Measurements from ENCODE around the gene SLC25A15. TPM values are rescaled to one million over a fixed set of nuclear protein-coding genes. Genes with fewer than 3 reads are reported as not detected.

The SLC25A15 gene
- total and polyA plus RNA-seq, 2 donors (not counting 1 experiment from before 2014, with no cell fraction given) = 2.4 to 3.8 TPM

GRCh38 chr13:40772765-40773473, 16.5 kb upstream of the SLC25A15 start:
- CTCF ChIA-PET = interaction anchor here (1.0 to 6.7 kb wide), 2 partner anchors 281 to 1088 kb away, joined by 3 to 98 read pairs; no protein-coding TSS in a partner anchor
- no peak overlapping the region for H3K27ac ChIP-seq (ENCODE audit: low read length in 2 of 2)
- 100% methylated on average over 3 of the region's 6 CpGs for WGBS (ENCODE audit: insufficient coverage)
- no peak overlapping the region for H3K27ac Mint-ChIP-seq
- TF ChIP-seq EZH2 (IDR thresholded peaks at IDR 0.05; ENCODE audit: borderline replicate concordance, insufficient read depth, low read depth, low read length, poor library complexity, severe bottlenecking) = no peak
- no peak for TF ChIP-seq CTCF (IDR thresholded peaks at IDR 0.05)
- no peak overlapping the region for H3K4me3 ChIP-seq (ENCODE audit: control extremely low read depth in 1 of 5, extremely low read depth in 1 of 5, insufficient read depth in 1 of 5, low read depth in 2 of 5, low read length in 4 of 5)
- H3K4me1 Mint-ChIP-seq = peaks cover 36% of the 10 kb centered on the region
- peaks cover 15% of the 10 kb centered on the region for H3K79me2 ChIP-seq (ENCODE audit: control insufficient read depth, insufficient read depth, low read length)
- H2AFZ ChIP-seq (ENCODE audit: insufficient read depth, low read depth, low read length, poor library complexity, severe bottlenecking) = peak overlapping the region; percentile 0
- H3K27me3 Mint-ChIP-seq = no peaks in the 10 kb centered on the region
- no peaks in the 10 kb centered on the region for H3K9me3 Mint-ChIP-seq (ENCODE audit: insufficient read depth)
- peak overlapping the region; percentile 68 for H3K4me3 Mint-ChIP-seq
- ATAC-seq (ENCODE audit: low read depth) (no peak), DNase-seq (no peak)
- intact Hi-C loops (cut with micrococcal nuclease) = loop anchor here (5.0 to 10.0 kb wide), 3 partner anchors 209 to 1738 kb away; partner anchors contain the start of genes KBTBD6, NHLRC3 and PROSER1
- H3K9me3 ChIP-seq (ENCODE audit: control extremely low read depth in 1 of 3, control insufficient read depth in 2 of 3, insufficient read depth in 1 of 3, low read length in 2 of 3) = no peaks in the 10 kb centered on the region
- H3K9ac ChIP-seq (ENCODE audit: low read length) = no peak overlapping the region
- H3K4me1 ChIP-seq (ENCODE audit: control insufficient read depth in 2 of 2, insufficient read depth in 2 of 2, low read length in 2 of 2) = peaks cover 23 to 36% of the 10 kb centered on the region in 2 donors
- H3K36me3 ChIP-seq (replicated peaks in 1 of 2; ENCODE audit: control extremely low read depth in 1 of 2, control insufficient read depth in 1 of 2, extremely low read depth in 1 of 2, insufficient read depth in 2 of 2, low read length in 1 of 2) = no peaks in the 10 kb centered on the region
- H3K27me3 ChIP-seq (replicated peaks in 1 of 4; ENCODE audit: control extremely low read depth in 1 of 4, control insufficient read depth in 3 of 4, insufficient read depth in 4 of 4, low read length in 3 of 4) = no peaks in the 10 kb centered on the region
- POLR2A ChIA-PET = no interaction called here
- H4K20me1 ChIP-seq (ENCODE audit: control insufficient read depth, insufficient read depth, low read length, poor library complexity, severe bottlenecking) = no peaks in the 10 kb centered on the region
- no peak overlapping the region for H3K4me2 ChIP-seq (replicated peaks; ENCODE audit: low read depth, low read length, poor library complexity, severe bottlenecking)

GRCh38 chr13:40774672-40775071, 14.7 kb upstream of the SLC25A15 start:
- Mint-ChIP-seq H3K4me1 (peaks cover 35% of the 10 kb centered on the region), H3K9me3 (ENCODE audit: insufficient read depth) (no peaks in the 10 kb centered on the region), H3K27ac (no peak overlapping the region), H3K27me3 (no peaks in the 10 kb centered on the region), H3K4me3 (no peak overlapping the region)
- ATAC-seq (ENCODE audit: low read depth) = no peak
- H3K4me1 ChIP-seq (ENCODE audit: control insufficient read depth in 2 of 2, insufficient read depth in 2 of 2, low read length in 2 of 2) = peaks cover 20 to 35% of the 10 kb centered on the region in 2 donors
- no peaks in the 10 kb centered on the region for H3K36me3 ChIP-seq (replicated peaks in 1 of 2; ENCODE audit: control extremely low read depth in 1 of 2, control insufficient read depth in 1 of 2, extremely low read depth in 1 of 2, insufficient read depth in 2 of 2, low read length in 1 of 2)
- WGBS (ENCODE audit: insufficient coverage) = 100% methylated on average over 3 of the region's 6 CpGs
- DNase-seq = no peak
- ChIA-PET CTCF (interaction anchor here (0.6 to 6.7 kb wide), 5 partner anchors 9 to 1090 kb away, joined by 3 to 98 read pairs (median 4); partner anchors contain the start of gene SLC25A15), POLR2A (no interaction called here)
- H3K27ac ChIP-seq (ENCODE audit: low read length in 2 of 2) = no peak overlapping the region
- TF ChIP-seq EZH2 (IDR thresholded peaks at IDR 0.05; ENCODE audit: borderline replicate concordance, insufficient read depth, low read depth, low read length, poor library complexity, severe bottlenecking) = no peak
- TF ChIP-seq CTCF (IDR thresholded peaks at IDR 0.05) = no peak
- no peaks in the 10 kb centered on the region for H3K9me3 ChIP-seq (ENCODE audit: control extremely low read depth in 1 of 3, control insufficient read depth in 2 of 3, insufficient read depth in 1 of 3, low read length in 2 of 3)
- no peak overlapping the region for H3K4me3 ChIP-seq (ENCODE audit: control extremely low read depth in 1 of 5, extremely low read depth in 1 of 5, insufficient read depth in 1 of 5, low read depth in 2 of 5, low read length in 4 of 5)
- peaks cover 13% of the 10 kb centered on the region for H3K79me2 ChIP-seq (ENCODE audit: control insufficient read depth, insufficient read depth, low read length)
- no peaks in the 10 kb centered on the region for H3K27me3 ChIP-seq (replicated peaks in 1 of 4; ENCODE audit: control extremely low read depth in 1 of 4, control insufficient read depth in 3 of 4, insufficient read depth in 4 of 4, low read length in 3 of 4)
- no peak overlapping the region for H3K4me2 ChIP-seq (replicated peaks; ENCODE audit: low read depth, low read length, poor library complexity, severe bottlenecking)
- no peak overlapping the region for H3K9ac ChIP-seq (ENCODE audit: low read length)
- no peak overlapping the region for H2AFZ ChIP-seq (ENCODE audit: insufficient read depth, low read depth, low read length, poor library complexity, severe bottlenecking)
- no peaks in the 10 kb centered on the region for H4K20me1 ChIP-seq (ENCODE audit: control insufficient read depth, insufficient read depth, low read length, poor library complexity, severe bottlenecking)
- intact Hi-C loops (cut with micrococcal nuclease) = loop anchor here (5.0 to 10.0 kb wide), 3 partner anchors 208 to 1740 kb away; partner anchors contain the start of genes KBTBD6, NHLRC3 and PROSER1
